Epithelial cell of esophagus (primary cell): ENCODE data around the gene DNAJB8.

Experiments used
- DNase-seq: peaks from one replicate; pipeline ENCODE4 v3.0.0; 2010; ENCODE audit warnings: low read depth
- H3K4me3 ChIP-seq: 2 replicates; pipeline ENCODE4 v1.5.1; 2011; ENCODE audit warnings: mild to moderate bottlenecking, low read length, control low read depth
- CTCF ChIP-seq: IDR thresholded peaks from 2 replicates; pipeline ENCODE4 v1.5.1; 2011; ENCODE audit warnings: low read depth, mild to moderate bottlenecking, low read length, control low read depth, inconsistent platforms; ENCODE audit not compliant: insufficient read depth; ENCODE audit errors: missing control alignments

DNAJB8 gene

GRCh38 chr3:128478576-128479506 is 12.2 kb upstream of the DNAJB8 start:
- TF ChIP-seq CTCF = no peak
- DNase-seq = no peak
- H3K4me3 ChIP-seq = no peak overlapping the region

- no peak for TF ChIP-seq CTCF
- H3K4me3 ChIP-seq = no peak overlapping the region
Measured at GRCh38 chr3:128476659-128477058, 10.0 kb upstream of the DNAJB8 start.

GRCh38 chr3:128475355-128475754 is 8.7 kb upstream of the DNAJB8 start:
- H3K4me3 ChIP-seq = no peak overlapping the region
- no peak for DNase-seq
- TF ChIP-seq CTCF = no peak

More at GRCh38 chr3:128476659-128477058, 10.0 kb upstream of the DNAJB8 start:
- DNase-seq = no peak

- no peak overlapping the region for H3K4me3 ChIP-seq
- TF ChIP-seq CTCF = no peak
- DNase-seq = no peak
Measured at GRCh38 chr3:128473737-128474136, 7.0 kb upstream of the DNAJB8 start.

- no peak for TF ChIP-seq CTCF
- no peak for DNase-seq
Measured at GRCh38 chr3:128473180-128473519, 6.5 kb upstream of the DNAJB8 start.

GRCh38 chr3:128472449-128473179 is 5.9 kb upstream of the DNAJB8 start:
- no peak for DNase-seq
- H3K4me3 ChIP-seq = no peak overlapping the region
- no peak for TF ChIP-seq CTCF

More at GRCh38 chr3:128473180-128473519, 6.5 kb upstream of the DNAJB8 start:
- H3K4me3 ChIP-seq = no peak overlapping the region
